Measurements from ENCODE around the gene SPIRE1.
"Not testable (repeated sequence)": the region's sequence is repeated elsewhere in the genome, so short reads cannot be mapped to it uniquely, and the experiment has no call there.

The SPIRE1 gene

GRCh38 chr18:12645751-12646203 is 12.1 kb downstream of the SPIRE1 start:
- Histone ChIP-seq H3K27ac (ENCODE audit: low read depth, low read length) (no peak overlapping the region), H3K4me3 (ENCODE audit: low read depth, low read length) (no peak overlapping the region)

GRCh38 chr18:12645254-12645653 is 12.7 kb downstream of the SPIRE1 start:
- no peak overlapping the region for H3K9ac ChIP-seq (ENCODE audit: low read length)
- no peak overlapping the region for H3K4me3 ChIP-seq (ENCODE audit: low read depth, low read length)
- no peaks in the 10 kb centered on the region for H3K36me3 ChIP-seq (ENCODE audit: control insufficient read depth, insufficient read depth, low read length)
- H3K27ac ChIP-seq (ENCODE audit: low read depth, low read length): no peak overlapping the region
- H3K9me3 ChIP-seq (ENCODE audit: control insufficient read depth, insufficient read depth, low read depth, low read length): no peaks in the 10 kb centered on the region
- no peaks in the 10 kb centered on the region for H3K27me3 ChIP-seq (ENCODE audit: control insufficient read depth, insufficient read depth, low read length)
- H3K4me1 ChIP-seq (ENCODE audit: control insufficient read depth, insufficient read depth, low read length): peaks cover 24% of the 10 kb centered on the region

More at GRCh38 chr18:12645751-12646203, 12.1 kb downstream of the SPIRE1 start:
- H3K9me3 ChIP-seq (ENCODE audit: control insufficient read depth, insufficient read depth, low read depth, low read length): no peaks in the 10 kb centered on the region
- H3K27me3 ChIP-seq (ENCODE audit: control insufficient read depth, insufficient read depth, low read length): no peaks in the 10 kb centered on the region
- H3K4me1 ChIP-seq (ENCODE audit: control insufficient read depth, insufficient read depth, low read length): peaks cover 24% of the 10 kb centered on the region
- no peaks in the 10 kb centered on the region for H3K36me3 ChIP-seq (ENCODE audit: control insufficient read depth, insufficient read depth, low read length)
- H3K9ac ChIP-seq (ENCODE audit: low read length): no peak overlapping the region

GRCh38 chr18:12643756-12644155 is 14.2 kb downstream of the SPIRE1 start:
- H3K4me3 ChIP-seq (ENCODE audit: low read depth, low read length); H3K27ac ChIP-seq (ENCODE audit: low read depth, low read length); H3K9ac ChIP-seq (ENCODE audit: low read length); H3K27me3 ChIP-seq (ENCODE audit: control insufficient read depth, insufficient read depth, low read length); H3K9me3 ChIP-seq (ENCODE audit: control insufficient read depth, insufficient read depth, low read depth, low read length); H3K36me3 ChIP-seq (ENCODE audit: control insufficient read depth, insufficient read depth, low read length): not testable (repeated sequence)
- H3K4me1 ChIP-seq (ENCODE audit: control insufficient read depth, insufficient read depth, low read length): peaks cover 24% of the 10 kb centered on the region

- H3K36me3 ChIP-seq (ENCODE audit: control insufficient read depth, insufficient read depth, low read length): no peaks in the 10 kb centered on the region
- peaks cover 9% of the 10 kb centered on the region for H3K4me1 ChIP-seq (ENCODE audit: control insufficient read depth, insufficient read depth, low read length)
- no peaks in the 10 kb centered on the region for H3K9me3 ChIP-seq (ENCODE audit: control insufficient read depth, insufficient read depth, low read depth, low read length)
- no peak overlapping the region for H3K4me3 ChIP-seq (ENCODE audit: low read depth, low read length)
- no peak overlapping the region for H3K27ac ChIP-seq (ENCODE audit: low read depth, low read length)
- H3K9ac ChIP-seq (ENCODE audit: low read length): no peak overlapping the region
- no peaks in the 10 kb centered on the region for H3K27me3 ChIP-seq (ENCODE audit: control insufficient read depth, insufficient read depth, low read length)
Measured at GRCh38 chr18:12640881-12641200, 17.1 kb downstream of the SPIRE1 start.

- Histone ChIP-seq H3K4me3 (ENCODE audit: low read depth, low read length) (no peak overlapping the region), H3K4me1 (ENCODE audit: control insufficient read depth, insufficient read depth, low read length) (peaks cover 3% of the 10 kb centered on the region), H3K36me3 (ENCODE audit: control insufficient read depth, insufficient read depth, low read length) (no peaks in the 10 kb centered on the region), H3K27ac (ENCODE audit: low read depth, low read length) (no peak overlapping the region), H3K9ac (ENCODE audit: low read length) (no peak overlapping the region), H3K27me3 (ENCODE audit: control insufficient read depth, insufficient read depth, low read length) (no peaks in the 10 kb centered on the region), H3K9me3 (ENCODE audit: control insufficient read depth, insufficient read depth, low read depth, low read length) (no peaks in the 10 kb centered on the region)
Measured at GRCh38 chr18:12639990-12640880, 17.7 kb downstream of the SPIRE1 start.

GRCh38 chr18:12638644-12639124 is 19.2 kb downstream of the SPIRE1 start:
- no peaks in the 10 kb centered on the region; the same call in 1 of the 2 replicates for H3K4me1 ChIP-seq (ENCODE audit: control insufficient read depth, insufficient read depth, low read length)
- no peak overlapping the region for H3K27ac ChIP-seq (ENCODE audit: low read depth, low read length)
- no peak overlapping the region for H3K9ac ChIP-seq (ENCODE audit: low read length)
- H3K9me3 ChIP-seq (ENCODE audit: control insufficient read depth, insufficient read depth, low read depth, low read length): no peaks in the 10 kb centered on the region
- H3K4me3 ChIP-seq (ENCODE audit: low read depth, low read length): no peak overlapping the region
- H3K36me3 ChIP-seq (ENCODE audit: control insufficient read depth, insufficient read depth, low read length): no peaks in the 10 kb centered on the region
- H3K27me3 ChIP-seq (ENCODE audit: control insufficient read depth, insufficient read depth, low read length): no peaks in the 10 kb centered on the region

- Histone ChIP-seq H3K27ac (ENCODE audit: low read depth, low read length) (no peak overlapping the region), H3K9ac (ENCODE audit: low read length) (no peak overlapping the region), H3K36me3 (ENCODE audit: control insufficient read depth, insufficient read depth, low read length) (no peaks in the 10 kb centered on the region), H3K27me3 (ENCODE audit: control insufficient read depth, insufficient read depth, low read length) (no peaks in the 10 kb centered on the region), H3K4me3 (ENCODE audit: low read depth, low read length) (no peak overlapping the region), H3K9me3 (ENCODE audit: control insufficient read depth, insufficient read depth, low read depth, low read length) (no peaks in the 10 kb centered on the region), H3K4me1 (ENCODE audit: control insufficient read depth, insufficient read depth, low read length) (no peaks in the 10 kb centered on the region; the same call in 1 of the 2 replicates)
Measured at GRCh38 chr18:12637901-12638643, 19.8 kb downstream of the SPIRE1 start.

GRCh38 chr18:12637393-12637792 is 20.5 kb downstream of the SPIRE1 start:
- no peak overlapping the region for H3K4me3 ChIP-seq (ENCODE audit: low read depth, low read length)
- no peaks in the 10 kb centered on the region for H3K9me3 ChIP-seq (ENCODE audit: control insufficient read depth, insufficient read depth, low read depth, low read length)
- H3K27ac ChIP-seq (ENCODE audit: low read depth, low read length): no peak overlapping the region
- no peaks in the 10 kb centered on the region for H3K36me3 ChIP-seq (ENCODE audit: control insufficient read depth, insufficient read depth, low read length)
- no peaks in the 10 kb centered on the region; the same call in 1 of the 2 replicates for H3K4me1 ChIP-seq (ENCODE audit: control insufficient read depth, insufficient read depth, low read length)
- no peaks in the 10 kb centered on the region for H3K27me3 ChIP-seq (ENCODE audit: control insufficient read depth, insufficient read depth, low read length)
- H3K9ac ChIP-seq (ENCODE audit: low read length): no peak overlapping the region

GRCh38 chr18:12631831-12632477 is 26.0 kb downstream of the SPIRE1 start:
- no peak overlapping the region for H3K27ac ChIP-seq (ENCODE audit: low read depth, low read length)
- no peaks in the 10 kb centered on the region for H3K36me3 ChIP-seq (ENCODE audit: control insufficient read depth, insufficient read depth, low read length)
- H3K9ac ChIP-seq (ENCODE audit: low read length): no peak overlapping the region
- no peaks in the 10 kb centered on the region for H3K27me3 ChIP-seq (ENCODE audit: control insufficient read depth, insufficient read depth, low read length)
- no peak overlapping the region for H3K4me3 ChIP-seq (ENCODE audit: low read depth, low read length)
- H3K9me3 ChIP-seq (ENCODE audit: control insufficient read depth, insufficient read depth, low read depth, low read length): no peaks in the 10 kb centered on the region
- H3K4me1 ChIP-seq (ENCODE audit: control insufficient read depth, insufficient read depth, low read length): no peaks in the 10 kb centered on the region

- H3K27ac ChIP-seq (ENCODE audit: low read depth, low read length): no peak overlapping the region
- H3K9me3 ChIP-seq (ENCODE audit: control insufficient read depth, insufficient read depth, low read depth, low read length): no peaks in the 10 kb centered on the region
- no peaks in the 10 kb centered on the region for H3K27me3 ChIP-seq (ENCODE audit: control insufficient read depth, insufficient read depth, low read length)
- no peaks in the 10 kb centered on the region for H3K36me3 ChIP-seq (ENCODE audit: control insufficient read depth, insufficient read depth, low read length)
- H3K4me1 ChIP-seq (ENCODE audit: control insufficient read depth, insufficient read depth, low read length): no peaks in the 10 kb centered on the region
- no peak overlapping the region for H3K4me3 ChIP-seq (ENCODE audit: low read depth, low read length)
- H3K9ac ChIP-seq (ENCODE audit: low read length): no peak overlapping the region
Measured at GRCh38 chr18:12630136-12630535, 27.8 kb downstream of the SPIRE1 start.

Measured in HUES6 (cell line).